ENCODE data around the gene UBAC2. TPM values are rescaled to one million over a fixed set of nuclear protein-coding genes. Genes with fewer than 3 reads are reported as not detected.
A peak's percentile ranks its signal among the peaks of the same experiment; 100 is the strongest.

UBAC2 gene
- total RNA-seq, 1 experiment from 2014 or later = 134 TPM

DNA sequence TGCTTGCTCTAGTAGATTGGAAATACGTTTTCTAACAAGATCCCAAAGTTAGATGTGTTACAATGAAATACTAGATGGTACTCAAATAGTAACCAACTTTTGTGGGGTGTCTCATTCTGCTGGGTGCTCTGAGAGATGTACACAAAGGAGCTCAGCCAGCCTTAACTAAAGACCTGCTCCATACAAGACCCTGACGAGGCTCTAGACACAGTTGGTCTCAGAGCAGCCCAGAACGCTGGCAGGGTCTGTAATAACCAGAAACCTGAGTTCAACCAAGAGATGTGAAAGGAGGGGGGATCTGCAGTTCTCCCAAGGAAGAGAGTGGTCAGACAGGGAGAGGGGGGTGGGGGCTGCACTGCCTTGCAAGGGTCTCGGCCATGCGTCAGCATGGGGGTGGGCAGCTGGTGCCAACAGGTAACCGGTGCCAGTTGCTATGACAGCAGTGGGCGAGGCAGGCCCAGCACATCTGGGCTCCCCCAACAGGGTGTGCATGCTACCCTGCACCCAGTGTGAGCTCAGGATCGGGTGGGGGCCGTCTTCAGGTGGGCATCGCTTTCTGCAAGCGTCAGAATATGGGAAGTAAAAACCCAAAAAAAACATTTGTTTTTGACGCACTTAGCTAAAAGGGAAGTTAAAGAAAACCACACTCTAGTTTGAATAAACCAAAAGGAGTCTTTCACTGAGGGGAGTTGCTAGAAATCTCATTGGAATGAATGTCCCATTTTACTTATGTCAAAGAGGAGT, 174.5 kb downstream of the UBAC2 start:
- no peak overlapping the region for H3K27ac ChIP-seq
- peak in 1 of 2 experiments; percentile 77 for DNase-seq (ENCODE audit: low read depth in 1 of 2, low spot score in 2 of 2)
- H3K4me1 ChIP-seq (replicated peaks) = peaks cover 9% of the 10 kb centered on the region
- H3K9me3 ChIP-seq (replicated peaks) = peaks cover 12% of the 10 kb centered on the region
- no peak overlapping the region for H3K4me3 ChIP-seq
- H3K36me3 ChIP-seq = peaks cover 17% of the 10 kb centered on the region
- H3K27me3 ChIP-seq (replicated peaks) = no peaks in the 10 kb centered on the region

DNA sequence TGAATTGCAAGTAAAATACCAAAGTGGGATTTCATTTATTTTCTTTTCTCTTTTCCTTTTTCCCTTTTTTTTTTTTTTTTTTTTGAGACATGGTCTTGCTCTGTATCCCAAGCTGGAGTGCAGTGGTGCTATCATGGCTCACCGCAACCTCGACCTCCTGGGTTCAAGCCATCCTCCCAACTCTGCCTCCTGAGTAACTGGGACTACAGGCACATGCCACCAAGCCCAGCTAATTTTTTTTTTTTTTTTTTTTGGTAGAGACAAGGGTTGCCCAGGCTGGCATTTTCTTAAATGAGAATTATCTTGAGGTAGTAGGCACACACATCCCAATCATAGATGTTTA, 175.1 kb downstream of the UBAC2 start:
- H3K4me1 ChIP-seq (replicated peaks) = peaks cover 5% of the 10 kb centered on the region
- H3K4me3 ChIP-seq = no peak overlapping the region
- peaks cover 12% of the 10 kb centered on the region for H3K9me3 ChIP-seq (replicated peaks)
- H3K36me3 ChIP-seq = peaks cover 13% of the 10 kb centered on the region
- no peaks in the 10 kb centered on the region for H3K27me3 ChIP-seq (replicated peaks)
- H3K27ac ChIP-seq = no peak overlapping the region
- peak in 1 of 2 experiments; percentile 47 for DNase-seq (ENCODE audit: low read depth in 1 of 2, low spot score in 2 of 2)

DNA sequence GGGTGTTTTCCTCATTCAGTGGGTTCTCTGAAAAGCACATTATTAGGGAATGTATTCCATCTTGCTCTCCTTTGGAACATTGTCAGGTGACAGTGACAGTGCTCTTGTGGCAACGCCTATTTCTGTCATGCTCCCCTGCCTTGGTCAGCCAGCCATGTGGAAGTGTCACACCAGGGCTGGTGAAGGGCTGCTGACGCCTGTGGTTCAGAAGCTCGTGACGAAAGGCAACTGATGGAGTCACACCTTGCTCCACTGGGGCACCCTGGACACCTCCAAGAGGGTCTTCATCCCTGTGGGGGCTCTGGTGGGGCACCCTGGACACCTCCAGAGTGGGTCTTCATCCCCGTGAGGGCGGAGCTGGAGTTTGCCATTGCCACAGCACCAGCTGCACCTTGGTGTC, 175.5 kb downstream of the UBAC2 start:
- Histone ChIP-seq H3K4me3 (no peak overlapping the region), H3K4me1 (replicated peaks) (peaks cover under 1% of the 10 kb centered on the region), H3K27me3 (replicated peaks) (no peaks in the 10 kb centered on the region), H3K9me3 (replicated peaks) (peaks cover 12% of the 10 kb centered on the region), H3K36me3 (peaks cover 14% of the 10 kb centered on the region), H3K27ac (no peak overlapping the region)
- DNase-seq (ENCODE audit: low read depth in 1 of 2, low spot score in 2 of 2) = peak in 1 of 2 experiments; percentile 74

GRCh38 chr13:99376924-99377323, 176.3 kb downstream of the UBAC2 start:
- H3K36me3 ChIP-seq = peaks cover 16% of the 10 kb centered on the region
- H3K4me3 ChIP-seq = no peak overlapping the region
- no peaks in the 10 kb centered on the region for H3K4me1 ChIP-seq (replicated peaks)
- H3K27ac ChIP-seq = no peak overlapping the region
- peaks cover 12% of the 10 kb centered on the region for H3K9me3 ChIP-seq (replicated peaks)
- no peaks in the 10 kb centered on the region for H3K27me3 ChIP-seq (replicated peaks)
- peak in 1 of 2 experiments; percentile 59 for DNase-seq (ENCODE audit: low read depth in 1 of 2, low spot score in 2 of 2)

- peak in 1 of 2 experiments; percentile 66 for DNase-seq (ENCODE audit: low read depth in 1 of 2, low spot score in 2 of 2)
- peaks cover 12% of the 10 kb centered on the region for H3K9me3 ChIP-seq (replicated peaks)
- H3K27ac ChIP-seq = no peak overlapping the region
- H3K27me3 ChIP-seq (replicated peaks) = no peaks in the 10 kb centered on the region
- H3K36me3 ChIP-seq = peaks cover 16% of the 10 kb centered on the region
- H3K4me3 ChIP-seq = no peak overlapping the region
- H3K4me1 ChIP-seq (replicated peaks) = no peaks in the 10 kb centered on the region
Observed at GRCh38 chr13:99377641-99378040, 177.0 kb downstream of the UBAC2 start.

GRCh38 chr13:99378985-99379733, 178.5 kb downstream of the UBAC2 start:
- H3K27me3 ChIP-seq (replicated peaks) = no peaks in the 10 kb centered on the region
- no peak for DNase-seq (ENCODE audit: low read depth in 1 of 2, low spot score in 2 of 2)
- no peak overlapping the region for H3K4me3 ChIP-seq
- peaks cover 16% of the 10 kb centered on the region for H3K36me3 ChIP-seq
- no peaks in the 10 kb centered on the region for H3K4me1 ChIP-seq (replicated peaks)
- H3K9me3 ChIP-seq (replicated peaks) = peaks cover 12% of the 10 kb centered on the region
- H3K27ac ChIP-seq = no peak overlapping the region

- H3K27me3 ChIP-seq (replicated peaks) = no peaks in the 10 kb centered on the region
- H3K4me1 ChIP-seq (replicated peaks) = no peaks in the 10 kb centered on the region
Observed at GRCh38 chr13:99379856-99380801, 179.5 kb downstream of the UBAC2 start.

DNA sequence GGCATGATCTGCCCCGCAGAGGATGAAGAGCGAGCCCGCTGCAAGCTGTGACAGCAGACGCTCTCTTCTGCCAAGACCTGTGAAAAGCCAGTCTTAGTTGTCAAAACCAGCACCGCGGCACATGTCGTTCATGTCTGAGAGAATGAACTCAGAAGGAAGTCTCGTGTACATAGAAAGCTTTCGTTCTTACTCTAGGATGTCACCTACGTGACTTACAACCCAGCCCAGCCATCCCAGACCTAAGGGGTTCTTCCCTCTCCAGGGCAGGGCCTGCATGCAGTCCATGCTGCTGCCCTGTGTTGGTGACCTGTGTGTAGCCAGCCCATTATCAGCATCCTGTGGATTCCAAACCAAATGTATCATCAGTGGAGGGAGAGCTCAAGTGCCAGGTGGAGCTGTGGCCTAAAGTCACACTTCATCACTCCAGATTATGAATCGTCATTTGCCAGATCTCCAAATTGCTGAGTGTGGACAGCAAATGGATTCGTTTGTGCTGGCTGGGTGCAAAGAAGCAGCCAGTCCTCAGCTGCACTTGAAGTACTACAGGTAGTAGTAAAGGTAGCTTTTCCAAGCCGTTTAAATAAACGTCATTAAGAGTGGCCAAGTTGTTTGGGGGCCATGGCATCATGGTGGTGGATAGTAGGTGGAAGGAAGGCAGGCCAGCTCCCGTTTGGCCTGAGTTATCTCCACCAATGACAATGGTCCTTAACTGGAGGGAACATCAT, 180.4 kb downstream of the UBAC2 start:
- DNase-seq (ENCODE audit: low read depth in 1 of 2, low spot score in 2 of 2) = peak in 1 of 2 experiments; percentile 67
- Histone ChIP-seq H3K27ac (no peak overlapping the region), H3K27me3 (replicated peaks) (no peaks in the 10 kb centered on the region), H3K4me3 (no peak overlapping the region), H3K36me3 (peaks cover 16% of the 10 kb centered on the region), H3K4me1 (replicated peaks) (no peaks in the 10 kb centered on the region), H3K9me3 (replicated peaks) (peaks cover 12% of the 10 kb centered on the region)

More at GRCh38 chr13:99379856-99380801, 179.5 kb downstream of the UBAC2 start:
- peak in 1 of 2 experiments; percentile 63 for DNase-seq (ENCODE audit: low read depth in 1 of 2, low spot score in 2 of 2)
- peaks cover 12% of the 10 kb centered on the region for H3K9me3 ChIP-seq (replicated peaks)
- H3K27ac ChIP-seq = no peak overlapping the region
- H3K36me3 ChIP-seq = peaks cover 16% of the 10 kb centered on the region
- H3K4me3 ChIP-seq = no peak overlapping the region

DNA sequence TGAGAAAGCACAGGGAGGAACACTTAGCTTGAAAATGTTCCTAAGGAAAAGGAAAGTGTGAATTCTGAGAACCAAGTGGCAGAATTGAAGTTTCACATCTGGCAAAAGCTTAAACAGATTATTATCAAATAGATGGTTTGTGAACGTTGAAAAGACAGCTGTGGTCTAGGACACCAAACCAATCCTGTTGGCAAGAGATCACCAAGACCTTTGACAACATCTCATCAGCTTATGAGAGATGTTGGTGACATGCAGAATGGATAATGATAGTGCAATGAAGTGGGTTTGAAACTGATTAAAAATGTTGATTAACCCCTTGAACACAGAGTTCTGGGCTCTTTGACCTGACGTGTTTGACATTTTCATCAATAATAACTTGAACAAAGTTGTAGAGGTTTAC, 181.1 kb downstream of the UBAC2 start:
- H3K4me1 ChIP-seq (replicated peaks) = no peaks in the 10 kb centered on the region

DNA sequence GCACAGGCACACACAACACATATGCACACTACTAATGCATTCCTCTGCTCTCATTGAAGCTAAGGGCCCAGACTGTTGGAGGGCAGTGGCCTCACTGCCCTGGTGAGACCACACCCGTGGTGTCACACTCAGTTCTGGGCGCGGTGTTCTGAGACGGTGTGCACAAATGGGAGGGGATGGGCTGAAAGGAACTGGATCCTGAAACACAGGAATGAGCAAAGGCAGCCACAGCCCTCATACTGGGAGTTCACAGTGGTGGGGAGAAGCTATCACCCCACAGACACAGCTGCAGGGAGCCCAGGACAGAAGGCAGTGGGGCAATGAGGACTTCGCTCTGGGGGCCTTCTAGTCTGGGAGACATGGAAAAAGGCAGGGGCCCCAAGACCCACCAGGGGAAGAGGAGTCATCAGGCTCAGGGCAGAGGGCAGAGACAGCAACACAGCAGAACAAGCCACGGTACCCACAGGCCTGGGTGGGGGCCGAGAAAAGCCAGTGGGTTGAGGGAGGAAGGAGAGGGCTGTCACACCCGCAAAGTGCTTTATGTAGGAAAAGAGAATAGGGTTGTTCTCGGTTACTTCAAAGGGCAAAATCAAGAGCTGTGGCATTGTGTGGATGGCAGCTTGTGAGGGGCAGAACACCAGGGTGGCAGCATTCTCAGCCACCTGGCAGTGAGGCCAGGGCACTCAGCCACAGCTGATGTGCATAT, 181.9 kb downstream of the UBAC2 start:
- peaks cover 22% of the 10 kb centered on the region for H3K36me3 ChIP-seq
- peak in 1 of 2 experiments; percentile 68 for DNase-seq (ENCODE audit: low read depth in 1 of 2, low spot score in 2 of 2)
- no peaks in the 10 kb centered on the region for H3K4me1 ChIP-seq (replicated peaks)
- H3K9me3 ChIP-seq (replicated peaks) = peaks cover 16% of the 10 kb centered on the region
- H3K27ac ChIP-seq = no peak overlapping the region
- no peak overlapping the region for H3K4me3 ChIP-seq
- H3K27me3 ChIP-seq (replicated peaks) = no peaks in the 10 kb centered on the region

More for the DNA sequence above, 181.1 kb downstream of the UBAC2 start:
- no peak overlapping the region for H3K27ac ChIP-seq
- DNase-seq (ENCODE audit: low read depth in 1 of 2, low spot score in 2 of 2) = no peak
- H3K9me3 ChIP-seq (replicated peaks) = peaks cover 13% of the 10 kb centered on the region
- H3K36me3 ChIP-seq = peaks cover 20% of the 10 kb centered on the region
- no peak overlapping the region for H3K4me3 ChIP-seq
- H3K27me3 ChIP-seq (replicated peaks) = no peaks in the 10 kb centered on the region

- Histone ChIP-seq H3K27ac (no peak overlapping the region), H3K36me3 (peaks cover 19% of the 10 kb centered on the region), H3K4me1 (replicated peaks) (no peaks in the 10 kb centered on the region), H3K4me3 (no peak overlapping the region), H3K27me3 (replicated peaks) (no peaks in the 10 kb centered on the region), H3K9me3 (replicated peaks) (peaks cover 15% of the 10 kb centered on the region)
- DNase-seq (ENCODE audit: low read depth in 1 of 2, low spot score in 2 of 2) = peak in 1 of 2 experiments; percentile 76
Observed at GRCh38 chr13:99383511-99383921, 182.9 kb downstream of the UBAC2 start.

DNA sequence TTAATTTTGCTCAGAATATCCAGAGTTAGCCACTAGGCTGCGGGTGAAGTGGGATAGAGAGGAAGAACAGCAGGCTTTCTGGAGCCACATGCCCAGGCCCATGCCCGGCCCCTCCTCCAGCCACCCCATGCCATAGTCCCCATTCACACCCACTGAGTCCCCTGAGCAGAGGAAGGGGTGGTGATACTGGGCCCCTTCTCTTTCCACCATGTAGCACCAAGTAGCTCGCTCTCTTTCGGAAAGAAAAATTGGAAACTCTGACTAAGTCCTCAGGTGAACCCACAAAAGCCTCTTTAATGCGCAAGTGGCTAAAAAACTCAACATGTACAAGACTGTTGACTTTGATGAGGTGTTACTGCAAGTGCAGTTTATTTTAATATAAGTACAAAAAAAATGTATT, 183.3 kb downstream of the UBAC2 start:
- Histone ChIP-seq H3K27me3 (replicated peaks) (no peaks in the 10 kb centered on the region), H3K27ac (no peak overlapping the region), H3K4me3 (no peak overlapping the region), H3K4me1 (replicated peaks) (no peaks in the 10 kb centered on the region), H3K9me3 (replicated peaks) (peaks cover 10% of the 10 kb centered on the region), H3K36me3 (peaks cover 15% of the 10 kb centered on the region)
- peak in 1 of 2 experiments; percentile 65 for DNase-seq (ENCODE audit: low read depth in 1 of 2, low spot score in 2 of 2)
